ENCODE measurements around the gene ARHGEF12. TPM values are rescaled to one million over a fixed set of nuclear protein-coding genes. Genes with fewer than 3 reads are reported as not detected.
A peak's percentile ranks its signal among the peaks of the same experiment; 100 is the strongest.

Gene ARHGEF12
- total and polyA plus RNA-seq, 7 donors: 18.6 to 129 (median 80.5) TPM

DNA sequence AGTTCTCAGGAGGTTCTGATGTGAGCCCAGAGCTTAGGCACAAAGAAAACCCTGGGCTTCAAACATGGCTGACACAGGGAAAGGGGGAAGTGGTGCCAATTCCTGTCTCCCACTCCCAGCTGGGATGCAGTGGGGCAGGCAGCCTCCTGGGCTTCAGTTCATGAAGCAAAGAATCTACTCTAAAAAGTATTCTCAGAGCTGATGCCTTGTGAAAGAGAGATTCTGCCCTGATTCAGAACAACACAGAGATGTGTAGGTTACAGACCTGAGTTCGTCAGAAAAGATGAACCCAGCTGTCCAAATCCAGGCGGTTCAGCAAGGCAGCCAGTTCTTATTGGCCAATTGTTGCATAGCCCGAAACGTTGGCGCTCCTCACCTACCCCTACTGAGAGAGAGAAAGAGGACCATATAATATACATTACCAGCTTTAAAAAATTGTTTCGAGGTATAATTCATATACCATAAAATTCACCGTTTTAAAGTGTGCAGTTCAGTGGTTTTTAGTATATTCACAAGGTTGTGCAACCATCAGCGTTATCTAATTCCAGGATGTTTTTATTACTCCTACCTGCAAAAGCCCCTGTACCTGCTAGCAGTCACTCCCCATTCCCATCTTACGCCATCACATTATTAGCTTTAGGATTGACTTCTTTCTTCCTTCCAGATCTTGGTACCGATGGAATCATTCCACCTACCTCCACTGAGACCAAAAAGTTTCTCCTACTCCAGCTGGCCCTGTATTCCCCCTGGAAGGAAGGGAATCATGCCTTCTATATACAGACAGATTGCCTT lies 18.3 kb upstream of the ARHGEF12 start:
- H3K36me3 ChIP-seq: no peaks in the 10 kb centered on the region
- H3K9me3 ChIP-seq: no peaks in the 10 kb centered on the region
- no peak overlapping the region for H3K4me3 ChIP-seq
- TF ChIP-seq POLR2AphosphoS5 (IDR thresholded peaks at IDR 0.05): no peak
- TF ChIP-seq, protein P1, sequence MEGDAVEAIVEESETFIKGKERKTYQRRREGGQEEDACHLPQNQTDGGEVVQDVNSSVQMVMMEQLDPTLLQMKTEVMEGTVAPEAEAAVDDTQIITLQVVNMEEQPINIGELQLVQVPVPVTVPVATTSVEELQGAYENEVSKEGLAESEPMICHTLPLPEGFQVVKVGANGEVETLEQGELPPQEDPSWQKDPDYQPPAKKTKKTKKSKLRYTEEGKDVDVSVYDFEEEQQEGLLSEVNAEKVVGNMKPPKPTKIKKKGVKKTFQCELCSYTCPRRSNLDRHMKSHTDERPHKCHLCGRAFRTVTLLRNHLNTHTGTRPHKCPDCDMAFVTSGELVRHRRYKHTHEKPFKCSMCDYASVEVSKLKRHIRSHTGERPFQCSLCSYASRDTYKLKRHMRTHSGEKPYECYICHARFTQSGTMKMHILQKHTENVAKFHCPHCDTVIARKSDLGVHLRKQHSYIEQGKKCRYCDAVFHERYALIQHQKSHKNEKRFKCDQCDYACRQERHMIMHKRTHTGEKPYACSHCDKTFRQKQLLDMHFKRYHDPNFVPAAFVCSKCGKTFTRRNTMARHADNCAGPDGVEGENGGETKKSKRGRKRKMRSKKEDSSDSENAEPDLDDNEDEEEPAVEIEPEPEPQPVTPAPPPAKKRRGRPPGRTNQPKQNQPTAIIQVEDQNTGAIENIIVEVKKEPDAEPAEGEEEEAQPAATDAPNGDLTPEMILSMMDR (IDR thresholded peaks at IDR 0.05): no peak
- TF ChIP-seq EP300 (IDR thresholded peaks at IDR 0.05): no peak
- TF ChIP-seq POLR2A (IDR thresholded peaks at IDR 0.05): no peak
- WGBS, 2 donors: 84 to 85% methylated on average over 10 of the region's 10 CpGs
- DNase-seq: no peak
- H3K27ac ChIP-seq: peak overlapping the region; percentile 32 to 63 (median 52)
- peaks cover 0 to 15% (median 12%) of the 10 kb centered on the region in 4 donors for H3K4me1 ChIP-seq
- intact Hi-C loops (cut with DNase I): no loop called here
- no peaks in the 10 kb centered on the region for H3K27me3 ChIP-seq

DNA sequence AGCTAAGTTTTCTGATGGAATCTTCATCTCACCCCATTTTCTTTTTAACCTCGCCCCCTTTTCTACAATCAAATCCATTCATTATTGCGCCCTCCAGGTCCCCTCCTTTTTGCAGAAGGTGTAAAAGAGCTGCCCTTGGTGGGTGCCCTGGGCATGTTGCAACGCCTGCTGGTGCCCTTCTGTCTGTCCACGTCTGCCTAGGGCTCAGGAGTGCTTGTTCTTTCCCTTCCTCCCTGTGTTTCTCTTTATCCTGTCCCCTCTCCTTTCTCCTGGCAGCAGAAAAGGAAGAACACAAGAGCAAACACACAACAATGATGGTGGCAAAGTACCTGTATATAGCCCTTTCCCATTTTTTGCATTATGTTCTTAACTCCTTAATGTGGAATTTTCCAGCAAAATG lies 17.3 kb upstream of the ARHGEF12 start:
- no peak for DNase-seq
- WGBS, 2 donors: 88 to 89% methylated on average over 4 of the region's 4 CpGs
- TF ChIP-seq, protein P1 (IDR thresholded peaks at IDR 0.05): no peak
- TF ChIP-seq POLR2A (IDR thresholded peaks at IDR 0.05) (no peak), POLR2AphosphoS5 (IDR thresholded peaks at IDR 0.05) (no peak), EP300 (IDR thresholded peaks at IDR 0.05) (no peak)
- H3K4me3 ChIP-seq: no peak overlapping the region
- H3K9me3 ChIP-seq: no peaks in the 10 kb centered on the region
- intact Hi-C loops (cut with DNase I): no loop called here
- peaks cover 0 to 15% (median 12%) of the 10 kb centered on the region in 4 donors for H3K4me1 ChIP-seq
- H3K27me3 ChIP-seq: no peaks in the 10 kb centered on the region
- H3K27ac ChIP-seq: no peak overlapping the region
- no peaks in the 10 kb centered on the region for H3K36me3 ChIP-seq

- peaks cover 0 to 5% (median 0%) of the 10 kb centered on the region in 4 donors for H3K36me3 ChIP-seq
- TF ChIP-seq, protein P1 (IDR thresholded peaks at IDR 0.05): no peak
- TF ChIP-seq EP300 (IDR thresholded peaks at IDR 0.05) (no peak), POLR2AphosphoS5 (IDR thresholded peaks at IDR 0.05) (peak in 2 of 4 donors; percentile 42 to 56)
- no peaks in the 10 kb centered on the region for H3K27me3 ChIP-seq
- H3K4me3 ChIP-seq: peak within 1 kb of the TSS; percentile 44 to 70 (median 66)
- H3K9me3 ChIP-seq: no peaks in the 10 kb centered on the region
- H3K4me1 ChIP-seq: peaks cover 0 to 18% (median 12%) of the 10 kb centered on the region in 4 donors
- WGBS, 2 donors: 1 to 2% methylated on average over 84 of the region's 84 CpGs
- peak within 1 kb of the TSS; percentile 81 to 90 (median 85) for H3K27ac ChIP-seq
- DNase-seq: peak; percentile 76
- intact Hi-C loops (cut with DNase I): no loop called here
Observed at GRCh38 chr11:120324932-120325810, 11.0 kb upstream of the ARHGEF12 start, which contains the start of gene TLCD5. Gene TLCD5 (plus strand): TSS chr11:120325299. CDS start chr11:120327442, 2,143 bp downstream.

DNA sequence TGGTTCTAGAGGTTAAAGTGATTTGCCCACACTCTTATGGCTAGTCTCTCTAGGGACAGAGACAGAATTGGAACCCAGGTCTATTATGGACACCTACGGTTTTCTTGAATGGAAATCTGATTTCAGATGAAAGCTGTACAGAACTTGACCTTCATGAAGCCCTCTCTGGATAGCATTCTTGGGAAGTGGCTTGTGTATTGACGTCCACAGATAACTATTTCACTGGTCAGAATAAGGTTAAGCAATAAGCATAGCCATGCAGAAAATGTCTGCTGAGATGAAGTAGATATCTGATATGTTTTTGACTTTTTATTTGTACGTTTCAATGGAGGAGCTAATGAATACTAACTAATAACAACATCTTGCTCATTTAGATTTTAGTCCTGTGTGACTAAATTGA lies 10.0 kb upstream of the ARHGEF12 start:
- no peaks in the 10 kb centered on the region for H3K9me3 ChIP-seq
- intact Hi-C loops (cut with DNase I): no loop called here
- H3K27ac ChIP-seq: peak overlapping the region; percentile 81 to 90 (median 85)
- DNase-seq: no peak
- H3K4me1 ChIP-seq: peaks cover 0 to 19% (median 13%) of the 10 kb centered on the region in 4 donors
- peak overlapping the region in 2 of 4 donors; percentile 66 to 70 for H3K4me3 ChIP-seq
- TF ChIP-seq POLR2A (IDR thresholded peaks at IDR 0.05): no peak
- TF ChIP-seq, protein P1 (IDR thresholded peaks at IDR 0.05): no peak
- no peak for TF ChIP-seq EP300 (IDR thresholded peaks at IDR 0.05)
- TF ChIP-seq POLR2AphosphoS5 (IDR thresholded peaks at IDR 0.05): no peak
- H3K36me3 ChIP-seq: peaks cover 0 to 16% (median 0%) of the 10 kb centered on the region in 4 donors
- H3K27me3 ChIP-seq: no peaks in the 10 kb centered on the region
- 68 to 76% methylated on average over 3 of the region's 3 CpGs for WGBS, 2 donors

Measured in sigmoid colon (tissue), 7 donors.